ENCODE results near the gene MBOAT1.

GRCh38 chr6:20128018-20128417 is 84.3 kb downstream of the MBOAT1 start:
- TF ChIP-seq CTCF (IDR thresholded peaks at IDR 0.05 in 4 of 5, conservative IDR thresholded peaks at IDR 0.05 in 1 of 5) (no peak), POLR2A (IDR thresholded peaks at IDR 0.05) (no peak)

Measured in gastrocnemius medialis (tissue), 4 donors.